ENCODE results near the gene ESYT1.

DNA sequence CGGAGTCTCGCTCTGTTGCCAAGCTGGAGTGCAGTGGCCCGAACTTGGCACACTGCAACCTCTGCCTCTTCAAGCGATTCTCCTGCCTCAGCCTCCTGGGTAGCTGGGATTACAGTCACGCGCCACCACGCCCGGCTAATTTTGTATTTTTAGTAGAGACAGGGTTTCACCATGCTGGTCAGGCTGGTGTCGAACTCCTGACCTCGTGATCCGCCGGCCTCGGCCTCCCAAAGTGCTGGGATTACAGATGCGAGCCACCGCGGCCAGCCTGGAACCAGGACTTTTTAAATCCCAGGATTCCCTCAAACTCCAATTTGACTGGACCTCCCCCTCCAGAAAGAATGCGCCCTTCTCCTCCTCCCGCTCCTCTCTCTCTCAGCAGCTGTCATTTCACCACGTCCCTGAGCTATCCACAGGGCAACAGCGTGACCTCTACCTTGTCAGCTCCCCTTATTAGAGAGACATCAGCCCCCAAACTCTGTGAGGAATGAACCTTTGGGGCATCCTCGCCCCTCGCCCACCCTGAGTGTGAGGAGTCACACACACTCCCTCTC, 2.0 kb downstream of the ESYT1 start:
- TF ChIP-seq, protein P1, sequence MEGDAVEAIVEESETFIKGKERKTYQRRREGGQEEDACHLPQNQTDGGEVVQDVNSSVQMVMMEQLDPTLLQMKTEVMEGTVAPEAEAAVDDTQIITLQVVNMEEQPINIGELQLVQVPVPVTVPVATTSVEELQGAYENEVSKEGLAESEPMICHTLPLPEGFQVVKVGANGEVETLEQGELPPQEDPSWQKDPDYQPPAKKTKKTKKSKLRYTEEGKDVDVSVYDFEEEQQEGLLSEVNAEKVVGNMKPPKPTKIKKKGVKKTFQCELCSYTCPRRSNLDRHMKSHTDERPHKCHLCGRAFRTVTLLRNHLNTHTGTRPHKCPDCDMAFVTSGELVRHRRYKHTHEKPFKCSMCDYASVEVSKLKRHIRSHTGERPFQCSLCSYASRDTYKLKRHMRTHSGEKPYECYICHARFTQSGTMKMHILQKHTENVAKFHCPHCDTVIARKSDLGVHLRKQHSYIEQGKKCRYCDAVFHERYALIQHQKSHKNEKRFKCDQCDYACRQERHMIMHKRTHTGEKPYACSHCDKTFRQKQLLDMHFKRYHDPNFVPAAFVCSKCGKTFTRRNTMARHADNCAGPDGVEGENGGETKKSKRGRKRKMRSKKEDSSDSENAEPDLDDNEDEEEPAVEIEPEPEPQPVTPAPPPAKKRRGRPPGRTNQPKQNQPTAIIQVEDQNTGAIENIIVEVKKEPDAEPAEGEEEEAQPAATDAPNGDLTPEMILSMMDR (conservative IDR thresholded peaks at IDR 0.05 in 1 of 2, IDR thresholded peaks at IDR 0.05 in 1 of 2; ENCODE audit: low read depth in 1 of 2, low read length in 2 of 2) = no peak
- TF ChIP-seq EZH2 (IDR thresholded peaks at IDR 0.05; ENCODE audit: low read length, missing control alignments) = no peak

All from fibroblast of lung (primary cell).